DOHH2 (cell line): ENCODE data around the gene MAML1.

Source experiments
- EZH2phosphoT487 ChIP-seq: fragments of 200-600 bp; sonication (generic); IDR thresholded peaks from 2 replicates; pipeline ENCODE4 v1.6.1; 2017; ENCODE audit warnings: borderline replicate concordance, mild to moderate bottlenecking, antibody characterized with exemption, low read length, moderate library complexity, mixed read lengths
- TF ChIP-seq, protein P1 (sequence below): fragments of 200-600 bp; sonication (generic); IDR thresholded peaks from one replicate; pipeline ENCODE4 v1.5.1; 2014; ENCODE audit warnings: antibody characterized with exemption, mild to moderate bottlenecking, low read depth, low read length; ENCODE audit not compliant: poor library complexity, severe bottlenecking

DNA sequence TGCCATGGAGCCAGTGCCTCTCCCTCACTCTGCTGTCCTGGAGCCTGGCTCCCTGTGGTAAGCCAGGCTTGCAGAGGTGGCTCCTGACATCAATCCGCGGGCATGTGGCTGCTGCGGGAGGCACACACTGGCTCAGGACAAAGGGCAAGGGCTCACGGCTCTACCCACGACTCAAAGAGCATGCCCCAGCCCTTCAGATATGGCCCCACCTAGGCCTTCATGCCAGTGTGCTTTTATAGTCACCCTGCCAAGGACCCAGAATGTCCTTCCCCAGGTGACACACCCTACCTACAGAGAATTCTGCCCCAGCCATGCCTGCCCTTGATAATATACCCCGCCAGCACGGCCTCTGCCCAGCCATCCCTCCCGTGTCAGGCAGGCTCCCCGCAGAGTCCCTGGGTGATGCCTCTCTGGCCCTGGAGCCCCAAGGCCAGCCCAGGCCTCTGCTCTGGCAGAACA is 72.5 kb downstream of the MAML1 start:
- TF ChIP-seq, protein P1, sequence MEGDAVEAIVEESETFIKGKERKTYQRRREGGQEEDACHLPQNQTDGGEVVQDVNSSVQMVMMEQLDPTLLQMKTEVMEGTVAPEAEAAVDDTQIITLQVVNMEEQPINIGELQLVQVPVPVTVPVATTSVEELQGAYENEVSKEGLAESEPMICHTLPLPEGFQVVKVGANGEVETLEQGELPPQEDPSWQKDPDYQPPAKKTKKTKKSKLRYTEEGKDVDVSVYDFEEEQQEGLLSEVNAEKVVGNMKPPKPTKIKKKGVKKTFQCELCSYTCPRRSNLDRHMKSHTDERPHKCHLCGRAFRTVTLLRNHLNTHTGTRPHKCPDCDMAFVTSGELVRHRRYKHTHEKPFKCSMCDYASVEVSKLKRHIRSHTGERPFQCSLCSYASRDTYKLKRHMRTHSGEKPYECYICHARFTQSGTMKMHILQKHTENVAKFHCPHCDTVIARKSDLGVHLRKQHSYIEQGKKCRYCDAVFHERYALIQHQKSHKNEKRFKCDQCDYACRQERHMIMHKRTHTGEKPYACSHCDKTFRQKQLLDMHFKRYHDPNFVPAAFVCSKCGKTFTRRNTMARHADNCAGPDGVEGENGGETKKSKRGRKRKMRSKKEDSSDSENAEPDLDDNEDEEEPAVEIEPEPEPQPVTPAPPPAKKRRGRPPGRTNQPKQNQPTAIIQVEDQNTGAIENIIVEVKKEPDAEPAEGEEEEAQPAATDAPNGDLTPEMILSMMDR: no peak
- TF ChIP-seq EZH2phosphoT487: no peak
